Measurements from ENCODE around the gene RTN4IP1.

- TF ChIP-seq CTCF (IDR thresholded peaks at IDR 0.05 in 2 of 3, conservative IDR thresholded peaks at IDR 0.05 in 1 of 3; ENCODE audit: control insufficient read depth in 2 of 3, extremely low read depth in 1 of 3, insufficient read depth in 1 of 3, low read depth in 3 of 3, low read length in 3 of 3): no peak
- TF ChIP-seq TARDBP (IDR thresholded peaks at IDR 0.05; ENCODE audit: borderline replicate concordance): no peak
- no peak for TF ChIP-seq ZNF274 (IDR thresholded peaks at IDR 0.05; ENCODE audit: insufficient read depth, insufficient read length)
- TF ChIP-seq CBX5 (IDR thresholded peaks at IDR 0.05; ENCODE audit: low read depth): no peak
Observed at GRCh38 chr6:106533054-106533453, 96.2 kb downstream of the RTN4IP1 start.

Data from GM12878 (cell line).